NCI-H1417 treated with DMSO at 0.1 percent for 48 hours (cell line): Measurements from ENCODE around the gene DDT.
"Not testable (repeated sequence)": the region's sequence is repeated elsewhere in the genome, so short reads cannot be mapped to it uniquely, and the experiment has no call there.

ENCODE experiments used
- DNase-seq: peaks from one replicate; lab custom pipeline; 2025; lab: John Stamatoyannopoulos, UW

DDT gene

DNA sequence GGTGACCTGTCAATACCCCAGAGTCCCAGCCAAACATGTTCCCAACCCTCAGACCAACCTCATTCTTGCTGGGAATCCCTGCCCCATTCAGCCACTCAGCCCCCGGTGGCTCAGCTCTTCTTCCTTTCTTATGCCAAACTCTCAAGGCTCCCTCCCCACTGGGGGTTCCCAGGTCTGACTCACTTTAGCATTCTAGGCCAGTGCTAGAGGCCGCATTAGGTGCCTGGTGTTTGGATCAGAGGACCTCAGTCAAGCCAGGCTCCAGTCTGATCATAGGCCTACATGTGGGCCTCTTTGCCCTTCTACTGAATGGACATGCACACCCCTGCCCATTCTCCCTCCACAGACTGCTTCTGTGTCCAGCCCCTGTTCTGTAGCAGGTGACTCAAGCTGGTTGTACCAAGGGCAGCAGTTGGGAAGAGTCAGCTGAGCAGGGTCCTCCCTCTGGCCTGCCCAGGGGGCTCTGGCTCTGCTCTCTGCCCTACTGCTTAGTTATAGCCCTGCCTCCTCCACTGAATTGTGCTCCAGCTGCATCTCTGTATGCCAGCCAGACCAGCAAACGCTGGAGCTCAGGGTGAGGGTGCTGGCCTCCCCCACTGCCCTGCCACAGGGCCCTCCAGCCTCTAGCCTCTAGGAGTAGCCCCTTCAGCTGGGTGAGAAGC, 15.5 kb upstream of the DDT start:
- not testable (repeated sequence) for DNase-seq

DNA sequence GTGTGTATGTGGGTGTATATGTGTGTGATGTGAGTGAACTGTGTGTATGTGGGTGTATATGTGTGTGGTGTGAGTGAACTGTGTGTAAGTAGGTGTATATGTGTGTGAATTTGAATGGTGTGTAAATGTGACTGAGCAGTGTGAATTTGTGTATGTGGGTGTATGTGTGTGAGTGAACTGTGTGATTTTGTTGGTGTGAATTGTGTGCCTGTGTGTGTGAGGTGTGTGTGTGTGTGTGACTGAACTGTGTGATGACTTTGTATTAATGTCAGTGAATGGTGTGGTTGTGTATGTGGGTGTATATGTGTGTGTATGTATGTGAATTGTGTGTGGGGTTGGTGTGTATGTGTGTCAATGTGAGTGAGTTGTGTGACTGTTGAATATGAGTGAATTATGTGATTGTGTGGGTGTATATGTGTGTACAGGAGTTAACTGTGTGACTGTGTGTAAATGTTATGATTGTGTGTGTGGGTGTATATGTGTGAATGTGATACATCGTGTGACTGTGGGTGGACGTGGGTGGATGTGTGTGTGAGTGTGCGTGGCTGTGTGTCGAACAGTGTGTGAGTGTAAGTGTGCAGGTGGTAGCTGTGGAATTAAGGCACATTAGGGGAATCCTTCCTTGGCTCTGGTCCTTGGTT, 12.4 kb upstream of the DDT start:
- not testable (repeated sequence) for DNase-seq

DNA sequence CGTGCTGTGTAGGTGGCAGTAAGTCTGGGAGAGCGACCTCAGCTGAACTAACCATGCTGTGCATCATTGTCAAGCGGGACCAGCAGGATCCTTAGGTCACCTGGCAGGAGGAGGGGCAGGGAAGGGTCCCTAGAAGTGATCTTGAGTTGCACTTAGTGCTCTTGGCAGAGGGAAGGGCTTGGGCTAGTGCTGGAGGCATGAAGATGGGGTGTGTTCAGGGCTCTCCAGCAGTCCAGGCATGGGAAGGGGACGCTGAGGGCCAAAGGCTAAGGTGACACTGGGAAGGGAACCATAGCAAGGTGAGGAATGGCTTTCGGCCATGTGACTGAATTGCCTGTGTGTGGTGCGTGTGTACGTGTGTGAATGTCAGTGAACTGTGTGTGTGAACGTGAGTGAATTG, 11.8 kb upstream of the DDT start:
- DNase-seq, result not testable (repeated sequence)

DNA sequence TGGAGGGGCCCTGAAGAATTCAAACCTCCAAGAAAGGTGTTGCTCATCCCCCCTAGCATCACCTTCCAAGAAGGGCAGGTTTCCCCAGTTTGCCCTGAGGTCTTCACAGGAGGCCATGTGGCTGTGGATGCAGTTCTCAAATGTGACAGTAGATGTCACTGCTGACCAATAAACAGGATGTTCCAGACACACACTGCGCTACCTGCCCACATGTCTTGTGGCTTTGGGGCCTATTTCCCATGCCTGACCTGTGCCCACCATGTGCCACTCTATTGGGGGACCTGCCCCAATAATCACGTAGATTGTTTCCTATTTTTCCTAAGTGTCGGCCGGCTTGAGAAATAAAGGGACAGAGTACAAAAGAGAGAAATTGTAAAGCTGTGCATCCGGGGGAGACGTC, 10.2 kb upstream of the DDT start:
- no peak for DNase-seq

- DNase-seq, result not testable (repeated sequence)
Observed at GRCh38 chr22:23980567-23980966, 6.3 kb upstream of the DDT start.

DNA sequence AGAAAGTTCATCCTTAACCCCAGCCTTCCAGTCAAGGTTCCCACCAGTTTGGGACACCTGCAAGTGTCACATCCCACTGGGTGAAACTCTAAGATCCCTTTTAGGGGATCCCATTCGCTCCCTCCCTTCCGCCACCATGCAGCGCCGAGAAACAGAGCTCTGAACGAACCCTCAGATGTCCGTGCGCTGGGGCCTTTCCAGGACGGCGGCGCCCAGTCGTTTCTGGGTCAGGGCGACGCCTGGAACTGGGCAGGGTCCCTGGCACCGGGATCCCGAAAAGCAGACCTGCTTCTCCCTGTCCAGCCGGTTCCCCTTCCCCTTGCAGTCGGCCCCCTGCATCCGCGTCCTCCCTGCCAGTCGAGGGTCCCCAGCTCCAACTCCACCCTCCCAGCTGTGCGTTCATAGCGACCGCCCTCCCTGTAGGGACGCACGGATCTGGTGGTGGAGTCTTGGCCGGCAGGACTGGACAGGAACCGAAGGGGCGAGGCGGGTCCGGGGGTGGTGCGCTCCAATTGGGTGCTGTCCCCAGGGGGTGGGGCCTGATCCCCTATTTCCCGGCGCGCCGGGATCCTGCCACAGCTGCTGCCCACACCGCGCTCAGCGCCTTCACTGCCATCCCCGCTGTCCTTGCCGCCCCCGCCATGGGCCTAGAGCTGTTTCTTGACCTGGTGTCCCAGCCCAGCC, 5.5 kb upstream of the DDT start, which contains the start of gene GSTT2:
Gene GSTT2, plus strand, starts transcription at position 578 of the 684 bp plus-strand sequence.
- not testable (repeated sequence) for DNase-seq

DNA sequence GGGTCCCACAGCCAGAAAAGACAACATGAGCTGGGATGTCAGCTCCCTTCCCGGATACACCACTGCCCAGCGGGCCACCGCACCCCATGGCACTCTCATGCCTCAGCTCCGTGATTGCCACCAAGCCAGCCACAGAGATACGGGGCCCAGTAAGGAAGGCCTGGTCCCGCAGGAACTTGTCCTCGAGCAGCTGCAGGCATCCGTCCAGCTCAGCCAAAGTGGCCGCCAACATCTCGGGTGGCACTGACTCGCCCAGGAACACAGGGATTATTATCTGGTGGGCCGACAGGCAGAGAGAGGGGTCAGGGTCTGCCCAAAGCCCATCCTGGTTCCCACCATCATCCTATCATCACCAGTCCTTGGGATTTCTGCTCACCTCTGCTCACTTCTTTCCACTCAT, 3.1 kb upstream of the DDT start:
- DNase-seq, result not testable (repeated sequence)

DNA sequence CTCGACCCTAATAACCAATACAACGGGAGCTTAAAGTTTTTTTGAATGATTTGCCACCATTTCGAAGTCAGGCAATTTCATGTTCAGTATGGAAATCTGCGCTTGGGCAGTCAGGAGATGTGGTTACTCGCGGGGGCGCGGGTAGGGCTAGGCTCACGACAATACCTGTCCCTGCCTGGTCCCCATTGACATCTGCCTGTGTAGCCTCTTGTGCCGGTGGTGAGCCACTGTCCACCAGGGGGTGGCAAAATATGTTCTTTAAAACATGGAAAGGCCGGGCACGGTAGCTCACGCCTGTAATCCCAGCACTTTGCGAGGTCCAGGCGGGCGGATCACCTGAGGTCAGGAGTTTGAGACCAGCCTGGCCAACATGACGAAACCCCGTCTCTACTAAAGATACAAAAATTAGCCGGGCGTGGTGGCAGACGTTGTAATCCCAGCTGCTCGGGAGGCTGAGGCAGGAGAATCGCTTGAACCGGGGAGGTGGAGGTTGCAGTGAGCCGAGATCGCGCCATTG, 653 bp upstream of the DDT start:
- not testable (repeated sequence) for DNase-seq

GRCh38 chr22:23971927-23972326, 2.3 kb downstream of the DDT start:
- not testable (repeated sequence) for DNase-seq

- no peak for DNase-seq
Observed at GRCh38 chr22:23970816-23971486, 3.3 kb downstream of the DDT start.

- DNase-seq, result no peak
Observed at GRCh38 chr22:23970201-23970641, 4.0 kb downstream of the DDT start.

- DNase-seq, result no peak
Observed at GRCh38 chr22:23969071-23969470, 5.2 kb downstream of the DDT start.

DNA sequence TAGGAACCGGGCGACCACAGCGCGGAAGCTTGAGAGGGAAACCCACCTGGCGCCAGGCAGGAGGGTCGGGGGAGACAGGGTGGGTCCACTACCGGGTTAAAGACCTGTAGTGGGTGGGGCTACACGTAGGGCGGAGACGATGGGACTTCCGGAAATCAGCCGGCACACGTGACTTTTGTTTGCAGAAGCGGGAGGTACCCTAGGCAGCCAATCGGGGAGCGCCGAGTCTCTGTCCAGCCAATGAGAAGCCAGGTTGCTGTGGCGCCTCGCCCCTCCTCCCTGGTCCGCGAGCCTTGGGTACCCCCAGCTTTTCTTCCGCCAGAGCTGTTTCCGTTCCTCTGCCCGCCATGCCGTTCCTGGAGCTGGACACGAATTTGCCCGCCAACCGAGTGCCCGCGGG, 7.7 kb downstream of the DDT start, which contains the start of gene DDTL:
Gene DDTL, plus strand, starts transcription at position 321 of the 400 bp plus-strand sequence. Its CDS starts 27 bp downstream, at position 348.
- not testable (repeated sequence) for DNase-seq

GRCh38 chr22:23966094-23966493, 8.1 kb downstream of the DDT start:
- DNase-seq, result not testable (repeated sequence)

- not testable (repeated sequence) for DNase-seq
Observed at GRCh38 chr22:23961084-23961771, 13.0 kb downstream of the DDT start, which contains the start of gene GSTT2B. GSTT2B (minus strand) TSS chr22:23961195; CDS start chr22:23961131, 64 bp downstream.

- DNase-seq, result not testable (repeated sequence)
Observed at GRCh38 chr22:23956301-23956900, 17.8 kb downstream of the DDT start.

- DNase-seq, result not testable (repeated sequence)
Observed at GRCh38 chr22:23955886-23956285, 18.4 kb downstream of the DDT start.

- DNase-seq, result not testable (repeated sequence)
Observed at GRCh38 chr22:23954991-23955305, 19.3 kb downstream of the DDT start.

- DNase-seq, result not testable (repeated sequence)
Observed at GRCh38 chr22:23954193-23954990, 19.8 kb downstream of the DDT start.

GRCh38 chr22:23953485-23953884, 20.8 kb downstream of the DDT start:
- not testable (repeated sequence) for DNase-seq
